GM18870 (cell line): ENCODE measurements around the gene TBX6.

ENCODE experiments used
- ATAC-seq: cut with Tn5 transposase; IDR thresholded peaks from one replicate; pipeline ENCODE4 v1.9.1; 2021; ENCODE audit warnings: moderate library complexity; ENCODE audit not compliant: unreplicated experiment

Gene TBX6

DNA sequence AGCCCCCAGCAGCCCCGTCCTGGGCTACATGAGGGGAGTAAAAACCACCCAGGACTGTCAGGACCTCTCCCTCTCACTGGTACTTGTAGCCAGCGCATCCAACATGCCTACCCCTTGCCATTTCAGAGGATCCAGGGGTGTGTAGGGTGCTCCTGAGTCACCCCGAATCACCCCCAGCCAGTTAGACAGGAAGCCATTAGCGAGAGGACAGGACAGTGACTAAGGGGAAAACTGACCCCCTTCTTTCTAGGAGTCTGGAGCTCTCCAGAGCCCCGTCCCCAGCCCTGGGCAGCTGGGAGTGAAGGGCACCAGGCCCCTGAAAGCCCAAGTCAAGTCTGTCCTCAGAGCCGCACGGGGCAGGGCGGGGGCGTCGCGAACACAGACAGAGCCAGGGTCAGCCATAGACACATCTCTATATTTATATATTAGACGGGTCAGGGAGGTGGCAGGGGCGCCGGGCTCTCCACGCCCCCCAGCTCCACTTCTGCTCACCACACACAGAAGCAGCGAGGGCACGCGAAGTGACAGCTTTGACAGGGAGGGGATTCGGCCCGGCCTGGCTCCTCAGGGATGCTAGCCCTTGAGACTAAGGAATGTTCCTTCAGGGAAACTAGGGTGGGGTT is 22.1 kb upstream of the TBX6 start:
- no peak for ATAC-seq

DNA sequence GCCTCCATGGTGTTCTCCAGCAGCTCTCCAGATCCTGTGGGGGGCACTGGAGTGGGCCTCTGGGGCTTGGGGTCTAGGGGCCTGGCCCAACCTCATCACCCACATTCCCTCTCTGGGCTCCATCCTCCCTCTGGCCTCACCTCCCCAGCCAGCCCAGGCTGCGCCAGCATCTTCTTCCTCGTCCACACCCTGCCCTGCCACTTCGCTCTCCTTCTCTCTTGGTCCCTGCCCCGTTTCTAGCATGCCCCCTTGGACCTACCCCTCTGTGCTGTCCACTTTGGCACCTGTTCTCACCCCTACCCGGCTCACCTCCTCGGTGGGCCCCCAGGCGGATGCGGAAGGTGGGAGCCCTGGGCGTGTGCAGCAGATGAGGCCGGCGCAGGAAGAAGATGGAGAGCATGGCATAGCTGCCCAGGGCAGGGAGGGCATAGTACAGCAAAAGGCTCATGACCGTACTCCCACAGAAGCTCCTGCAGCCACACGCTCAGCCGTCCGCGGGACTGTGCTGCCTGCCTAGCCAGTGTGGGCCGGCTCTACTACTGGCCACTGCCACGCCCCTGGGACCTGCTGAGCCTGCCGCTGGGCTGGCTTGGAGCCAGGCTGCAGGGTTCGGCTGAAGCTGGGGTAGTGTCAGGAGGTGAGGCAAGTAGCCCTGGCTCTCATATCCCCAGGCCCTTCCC is 21.4 kb upstream of the TBX6 start, which contains the start of gene GDPD3:
Gene GDPD3 (minus strand): TSS at position 507 of the 680 bp plus-strand sequence. CDS start 59 bp downstream, at position 448.
- no peak for ATAC-seq

DNA sequence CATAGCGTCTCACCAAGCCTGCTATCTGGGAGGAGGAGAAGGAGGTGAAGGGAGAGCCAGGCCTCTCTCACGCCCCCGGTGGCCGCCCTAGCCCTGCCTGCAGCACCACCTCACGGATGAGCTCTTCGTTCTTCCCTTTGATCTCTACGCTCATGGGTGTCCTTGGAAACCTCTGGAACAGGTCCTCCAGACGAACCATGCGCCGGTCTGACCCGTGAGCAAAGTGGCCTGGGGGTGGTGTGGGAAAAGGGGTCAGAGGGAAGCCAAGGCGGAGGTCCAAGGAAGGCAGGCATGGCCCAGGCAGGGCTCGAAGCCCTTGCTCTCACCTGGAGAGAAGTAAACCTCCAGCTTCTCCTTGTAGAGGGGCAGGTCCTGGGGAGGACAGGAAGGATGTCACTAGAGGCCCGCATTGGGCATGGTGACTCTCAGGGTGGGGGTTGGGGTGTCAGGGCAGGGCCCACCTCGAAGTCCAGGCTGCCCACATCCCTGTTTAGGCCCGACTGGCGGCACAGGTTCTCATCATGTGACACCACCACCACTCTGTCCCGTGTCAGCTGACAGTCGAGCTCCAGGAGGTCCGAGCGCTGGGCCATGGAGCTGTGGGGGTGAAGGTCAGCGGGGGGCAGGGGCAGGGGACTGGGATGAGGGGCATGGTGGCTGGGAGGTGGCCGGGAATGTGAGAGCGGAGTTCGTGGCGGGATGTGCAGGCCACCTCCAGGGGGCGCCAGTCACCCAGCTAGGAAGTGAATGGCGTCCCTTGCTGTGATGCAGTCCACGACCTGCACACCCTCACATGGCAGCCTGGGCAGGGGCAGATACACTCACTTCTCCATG is 20.7 kb upstream of the TBX6 start:
- ATAC-seq = no peak

DNA sequence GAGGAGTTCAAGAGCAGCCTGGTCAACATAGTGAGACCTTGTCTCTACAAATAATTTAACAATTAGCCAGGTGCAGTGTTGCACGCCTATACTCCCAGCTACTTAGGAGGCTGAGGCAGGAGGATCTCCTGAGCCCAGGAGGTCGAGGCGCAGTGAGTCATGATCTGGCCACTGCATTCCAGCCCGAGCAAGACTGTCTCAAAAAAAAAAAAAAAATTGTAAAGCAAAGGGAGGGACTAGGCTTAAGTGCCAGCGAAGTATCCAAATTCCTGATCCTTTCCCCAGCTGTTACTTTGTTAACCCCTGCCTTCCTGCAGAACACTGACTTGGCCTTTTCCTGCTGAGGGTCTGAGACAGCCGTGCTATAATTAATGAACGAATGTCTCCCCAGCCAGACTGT is 18.9 kb upstream of the TBX6 start:
- ATAC-seq = no peak

DNA sequence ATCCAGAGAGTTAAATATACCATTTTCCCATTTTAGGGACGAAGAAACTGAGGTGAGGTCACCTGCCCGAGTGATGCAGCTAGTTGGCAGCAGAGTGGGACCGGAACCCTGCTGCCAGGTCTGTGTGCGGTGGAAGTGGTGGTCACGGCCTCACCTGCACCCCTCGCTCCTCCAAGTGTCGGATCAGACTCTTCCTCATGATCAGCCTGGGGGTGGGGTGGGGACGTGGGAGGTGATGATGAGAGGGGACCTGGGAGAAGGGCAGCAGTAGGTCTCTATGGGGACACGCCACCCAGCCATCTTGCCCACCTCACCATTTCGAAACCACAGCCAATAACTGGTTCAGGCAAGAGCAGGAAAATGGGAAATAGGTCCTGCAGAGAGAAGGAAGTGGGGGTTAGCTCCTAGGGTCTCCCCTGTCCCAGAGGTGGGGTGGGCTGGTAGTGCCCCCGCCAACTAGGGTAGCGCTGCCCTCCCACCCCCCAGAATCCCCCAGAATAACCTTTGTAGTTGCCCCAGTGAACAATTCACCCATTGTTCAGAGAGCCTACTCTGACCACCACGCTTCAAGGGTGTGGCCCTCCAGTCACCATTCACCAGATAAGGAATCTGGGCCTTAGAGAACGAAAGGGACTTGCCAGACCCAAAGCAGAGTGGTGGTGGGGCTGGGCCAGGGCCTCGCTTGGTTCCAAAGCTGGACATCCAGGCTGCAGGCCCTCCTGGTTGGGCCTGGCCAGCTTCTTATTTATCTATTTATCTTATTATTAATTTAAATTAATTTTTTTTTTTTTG is 16.5 kb upstream of the TBX6 start:
- ATAC-seq = no peak

DNA sequence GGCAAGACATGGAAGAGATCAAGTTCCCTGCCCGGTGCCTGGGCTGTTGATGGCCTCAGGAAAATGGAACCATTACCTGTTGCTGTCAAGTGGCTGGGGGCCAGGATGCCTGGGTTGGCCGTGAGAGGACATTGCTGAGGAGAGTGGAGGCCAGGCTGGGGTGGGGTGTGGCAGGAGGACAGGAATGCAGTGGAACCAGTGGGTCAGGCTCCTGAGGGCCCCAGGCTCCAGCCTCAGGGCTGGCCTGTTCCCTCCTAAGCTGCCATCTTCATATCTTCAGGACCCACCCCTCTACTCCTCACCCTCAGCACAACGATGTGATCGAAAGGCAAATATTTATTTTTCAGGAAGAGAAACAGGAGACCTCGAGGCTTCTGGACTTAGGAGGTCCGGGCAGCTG is 12.8 kb upstream of the TBX6 start:
- ATAC-seq = no peak

DNA sequence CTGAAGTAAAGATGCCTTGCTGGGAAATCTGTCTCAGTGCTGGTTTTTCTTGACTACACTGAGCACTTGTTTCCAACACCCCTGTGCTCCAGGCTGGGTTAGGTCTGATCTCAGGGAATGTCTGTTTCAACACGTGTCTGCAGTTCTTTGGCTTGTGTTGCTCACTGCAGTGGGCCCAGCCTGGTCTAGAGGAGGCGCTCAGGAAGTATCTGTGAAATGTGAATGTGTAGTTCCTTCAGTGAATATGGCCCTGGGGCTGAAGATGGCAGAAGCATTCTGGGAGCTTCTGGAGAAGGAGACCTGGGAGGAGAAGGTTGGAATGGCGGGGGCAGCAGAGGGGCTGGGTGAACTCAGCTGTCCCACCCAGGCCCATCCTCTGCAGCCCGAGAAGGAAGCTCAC is 12.4 kb upstream of the TBX6 start:
- ATAC-seq = no peak

DNA sequence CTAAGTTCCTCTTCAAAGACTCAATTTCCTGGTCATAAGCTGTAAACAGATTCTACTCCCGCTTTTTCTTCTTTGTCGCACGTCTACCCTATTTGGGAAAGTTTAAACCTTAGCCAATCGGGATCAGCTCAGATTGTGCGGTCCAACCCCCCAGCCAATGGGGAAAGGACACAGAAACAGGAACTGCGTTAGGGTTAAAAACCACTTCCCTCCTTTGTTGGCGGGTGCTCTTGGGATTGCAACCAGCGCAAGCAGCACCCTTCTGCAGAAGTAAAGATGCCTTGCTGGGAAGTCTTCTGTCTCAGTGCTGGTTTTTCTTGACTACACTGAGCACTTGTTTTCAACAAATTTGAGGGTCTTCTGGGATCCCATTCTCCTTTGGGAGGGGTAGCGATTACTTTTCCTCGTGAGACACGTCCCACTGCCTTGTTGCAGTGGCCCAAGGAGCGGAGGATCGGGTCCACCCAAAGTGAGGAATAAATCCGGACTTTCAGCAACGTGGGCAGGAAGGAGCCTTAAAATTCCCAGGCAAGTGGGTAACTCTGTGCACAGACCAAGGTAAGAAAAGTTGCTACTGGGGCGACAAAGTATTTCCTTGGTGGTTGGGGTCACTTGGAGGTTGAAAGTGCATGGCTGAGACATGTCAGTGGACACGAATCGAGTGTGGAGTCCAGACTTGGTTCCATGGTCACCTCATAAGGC is 5.3 kb upstream of the TBX6 start:
- no peak for ATAC-seq

DNA sequence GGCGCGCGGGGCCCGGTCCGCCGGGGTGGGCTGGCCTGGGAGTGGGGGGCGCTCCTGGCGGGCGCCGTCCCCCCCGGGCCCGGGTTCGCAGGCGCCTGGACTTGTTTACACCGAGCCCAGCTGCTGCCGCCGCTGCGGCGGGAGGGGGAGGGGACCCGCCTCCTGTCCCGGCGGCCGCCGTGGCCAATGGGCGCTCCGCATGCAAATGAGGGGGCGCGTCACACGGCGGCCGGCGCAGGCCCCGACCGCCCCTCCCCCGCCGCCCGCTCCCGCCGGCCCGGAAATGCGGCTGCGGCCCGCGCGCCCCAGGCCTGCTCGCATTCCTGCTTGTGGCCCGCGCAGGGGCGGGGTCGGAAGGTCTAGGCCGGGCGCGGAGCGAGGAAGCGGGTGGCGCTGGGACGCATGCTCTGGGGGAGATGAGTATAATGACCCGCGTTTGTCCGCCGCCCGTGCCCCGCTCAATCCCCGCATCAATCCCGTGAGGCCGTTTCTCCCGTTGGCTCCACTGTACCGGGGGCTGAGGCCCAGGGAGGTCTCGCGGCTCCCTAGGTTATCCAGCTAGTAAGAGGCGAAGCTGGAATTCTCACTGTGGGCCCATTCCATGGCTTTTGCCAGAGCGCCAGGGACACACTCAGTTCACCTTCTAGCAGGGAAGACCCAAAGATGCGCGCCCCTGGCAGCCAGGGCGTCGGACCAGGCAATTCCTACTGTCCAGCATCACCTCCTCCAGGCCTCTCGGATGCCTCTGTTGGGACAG is 4.6 kb upstream of the TBX6 start, which contains the start of gene YPEL3:
Gene YPEL3 (minus strand): TSS at position 109 of the 757 bp plus-strand sequence. CDS start 731 bp downstream, outside the sequence.
- no peak for ATAC-seq

DNA sequence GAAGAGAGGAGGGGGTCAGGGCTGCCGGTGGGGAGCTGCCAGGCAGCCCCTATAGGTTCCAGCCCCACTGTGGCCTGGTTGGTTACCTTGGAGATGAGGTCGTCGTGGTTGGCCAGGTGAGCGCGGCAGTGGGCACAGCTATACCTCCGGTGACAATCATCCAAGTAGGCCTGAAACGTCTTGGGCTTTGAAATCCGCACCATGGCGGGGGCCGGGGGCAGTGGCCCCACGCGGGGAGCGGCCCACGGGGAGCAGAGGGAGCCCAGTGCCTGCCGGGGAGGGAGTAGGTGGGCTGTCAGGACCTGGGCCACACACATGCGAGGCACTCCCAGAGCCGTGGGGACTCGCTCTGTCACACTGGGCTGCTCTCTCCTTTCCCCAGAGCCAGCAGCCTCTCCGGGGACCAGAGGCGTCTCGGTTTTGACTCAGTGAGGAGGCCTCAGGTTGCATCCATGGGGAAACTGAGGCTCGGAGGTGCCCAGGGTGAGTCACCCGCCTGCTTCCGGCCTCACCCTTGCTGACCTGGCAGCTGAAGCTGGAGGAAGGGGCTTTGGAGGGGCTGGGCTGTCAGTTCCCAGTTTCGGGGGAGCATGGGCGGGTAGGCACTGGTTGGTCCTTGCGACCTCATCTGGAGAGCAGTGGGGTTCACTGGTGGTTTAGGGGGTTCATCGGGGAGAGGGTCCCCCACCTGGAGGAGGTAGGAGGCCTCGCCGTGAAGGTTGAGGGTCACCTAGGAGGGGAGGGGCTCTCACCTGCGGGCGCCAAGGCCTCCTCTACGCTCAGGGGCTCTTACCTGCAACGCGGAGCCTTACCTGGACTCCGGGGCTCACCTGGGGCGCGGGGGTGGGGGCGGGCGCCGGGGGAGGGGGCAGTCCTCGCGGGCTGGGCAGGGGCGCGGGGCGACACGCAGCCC is 3.7 kb upstream of the TBX6 start:
- ATAC-seq = no peak

DNA sequence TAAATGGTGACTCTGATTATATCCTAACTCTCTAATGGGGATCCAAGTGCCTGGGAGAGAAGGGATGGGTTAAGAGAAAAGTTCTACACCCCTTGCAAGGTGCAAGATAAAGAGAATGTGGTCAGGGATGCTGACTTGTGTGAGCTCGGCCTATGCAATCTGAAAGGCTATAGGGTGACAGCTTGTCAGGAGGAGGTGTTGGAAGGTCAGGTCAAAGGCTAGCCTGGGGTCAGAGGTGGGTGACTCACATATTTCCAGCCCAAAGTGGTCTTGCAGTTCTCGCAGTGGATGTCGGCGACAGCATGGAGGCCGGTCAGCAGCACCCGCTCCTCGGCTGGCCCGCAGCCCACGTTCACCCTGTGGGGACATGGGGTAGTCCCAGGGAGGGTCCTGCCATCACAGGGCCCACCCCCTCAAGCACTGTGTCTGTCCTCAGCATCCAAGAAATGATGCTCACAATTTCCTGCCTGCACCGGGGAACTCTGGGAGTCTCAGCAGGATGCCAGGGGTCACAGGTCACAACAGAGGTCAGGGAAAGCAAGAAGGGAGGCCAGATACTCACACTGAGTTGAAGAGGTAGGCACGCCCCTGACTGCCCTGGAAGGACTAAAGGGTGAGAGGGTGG is 2.9 kb upstream of the TBX6 start:
- ATAC-seq = no peak

DNA sequence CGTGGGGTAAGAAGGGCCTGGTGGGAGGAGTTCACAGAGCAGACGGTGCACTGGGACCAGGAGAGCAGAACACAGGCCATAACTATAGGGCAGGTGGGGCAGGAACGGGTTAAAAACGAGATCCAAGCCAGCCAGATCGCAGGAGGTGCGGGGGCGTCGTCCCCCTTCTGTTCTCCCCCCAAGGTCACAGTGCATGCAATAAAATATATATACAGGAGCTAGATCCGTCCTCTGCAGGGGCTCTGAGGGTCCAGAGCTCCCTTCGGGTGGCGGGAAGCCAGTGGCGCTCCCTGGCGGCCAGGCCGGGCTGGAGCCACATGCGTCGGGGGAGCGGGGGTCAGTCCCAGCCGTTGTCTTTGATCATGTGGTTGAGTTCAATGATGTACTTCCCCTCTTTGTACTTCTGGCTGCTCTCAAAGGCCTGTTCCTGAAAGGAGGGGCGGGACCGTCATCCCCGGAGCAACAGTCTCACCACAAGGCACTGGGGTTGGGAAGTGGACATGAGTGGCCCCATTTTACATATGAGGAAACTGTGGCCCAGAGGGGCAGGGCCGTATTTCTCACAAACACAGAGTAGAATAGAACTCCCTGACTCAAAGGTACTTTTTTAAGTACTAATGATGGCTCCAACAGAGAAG is 768 bp upstream of the TBX6 start:
- peak; percentile 45 for ATAC-seq

DNA sequence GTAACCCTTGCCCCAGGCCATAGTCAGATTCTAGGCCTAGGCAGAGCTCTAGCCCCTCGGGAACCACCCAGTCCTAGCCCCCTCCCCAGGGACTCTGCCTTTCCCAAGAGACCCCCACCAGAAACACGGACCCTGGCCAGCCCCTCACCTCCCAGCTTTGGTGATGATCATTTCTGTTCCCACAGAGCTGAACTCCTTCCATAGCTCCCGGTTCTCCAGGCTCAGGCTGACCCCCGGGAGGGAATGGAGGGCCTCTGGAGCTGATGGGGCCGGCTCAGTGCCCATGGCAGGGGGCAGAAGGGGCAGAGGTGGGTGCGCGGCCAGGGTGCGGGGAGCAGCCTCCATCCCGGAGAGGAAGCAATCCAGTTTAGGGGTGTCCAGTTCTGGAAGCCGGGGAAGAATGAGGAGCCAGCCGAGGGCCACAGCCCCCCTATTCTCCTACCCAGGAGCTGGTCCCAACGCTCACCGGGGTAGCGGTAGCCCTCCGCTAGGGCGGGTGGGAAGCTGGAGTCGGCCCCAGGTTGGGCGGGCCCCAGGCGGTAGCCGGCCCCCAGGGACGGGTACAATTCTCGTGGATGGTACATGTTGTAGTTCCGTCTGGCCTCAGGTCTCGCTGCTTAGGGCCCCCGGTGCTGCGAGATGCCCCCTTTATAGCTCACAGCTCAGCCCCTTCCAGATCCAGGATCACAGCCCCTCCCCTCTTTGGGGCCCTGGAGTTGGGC is 953 bp downstream of the TBX6 start:
- ATAC-seq = no peak

DNA sequence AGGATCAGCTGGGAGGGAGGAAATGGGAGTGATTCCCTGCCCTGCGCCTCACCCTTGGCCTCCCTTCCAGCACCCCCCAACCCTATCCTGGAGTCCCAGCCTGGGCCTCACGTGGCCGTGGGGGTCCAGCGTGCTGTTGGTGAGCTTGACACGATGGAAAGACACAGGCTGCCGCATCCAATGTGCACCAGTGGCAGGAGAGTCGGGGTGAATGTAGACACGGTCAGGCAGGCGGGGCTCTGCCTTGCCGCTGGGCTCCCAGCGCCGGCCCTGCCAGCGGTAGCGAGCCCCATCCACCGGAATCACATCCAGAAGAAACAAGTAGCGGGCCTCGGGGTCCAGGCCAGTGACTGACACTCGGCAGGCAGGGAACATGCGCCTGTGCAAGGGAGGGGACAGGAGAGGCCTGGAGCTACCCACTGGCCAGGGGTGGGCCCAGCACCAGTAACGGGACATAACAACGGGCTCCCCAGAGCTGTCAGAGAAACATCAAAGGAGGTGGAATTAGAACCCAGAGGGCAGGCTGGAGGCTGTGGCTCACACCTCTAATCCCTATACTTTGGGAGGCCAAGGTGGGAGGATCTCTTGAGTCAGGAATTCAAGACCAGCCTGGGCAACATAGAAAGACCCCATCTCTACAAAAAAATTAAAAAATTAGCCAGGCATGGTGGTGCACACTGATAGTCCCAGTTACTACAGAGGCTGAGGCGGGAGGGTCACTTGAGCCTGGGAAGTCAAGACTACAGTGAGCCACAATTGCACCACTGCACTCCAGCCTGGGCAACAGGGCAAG is 2.7 kb downstream of the TBX6 start:
- ATAC-seq = no peak

DNA sequence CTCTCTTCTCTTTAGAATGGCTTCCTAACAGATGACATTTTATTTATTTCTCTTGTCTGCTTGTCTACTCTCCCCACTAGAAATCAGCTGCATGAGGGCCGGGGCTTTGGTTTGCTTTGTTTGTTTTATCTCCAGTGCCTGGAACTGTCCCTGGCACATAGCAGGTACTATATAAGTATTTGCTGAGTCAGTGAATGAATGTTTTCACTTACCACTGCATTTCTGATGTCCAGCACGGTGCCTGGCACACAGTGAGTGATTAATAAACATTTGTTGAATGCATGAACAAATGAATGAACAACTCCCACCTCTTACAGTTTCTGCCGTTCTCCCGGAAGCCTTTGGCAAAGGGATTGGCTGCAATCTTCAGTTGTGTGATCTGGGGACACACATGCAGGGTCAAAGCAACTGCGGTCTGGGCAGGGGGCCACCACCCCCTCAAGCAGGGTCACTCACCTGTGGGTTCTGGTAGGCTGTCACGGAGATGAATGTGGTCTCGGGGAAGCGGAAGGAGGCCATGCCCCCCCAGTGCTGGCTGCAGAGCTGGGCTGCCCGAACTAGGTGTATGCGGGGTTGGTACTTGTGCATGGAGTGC is 3.4 kb downstream of the TBX6 start:
- no peak for ATAC-seq
